Immature natural killer cell (primary cell): Measurements from ENCODE around the gene CPSF6. TPM values are rescaled to one million over a fixed set of nuclear protein-coding genes. Genes with fewer than 3 reads are reported as not detected.
"Not testable (repeated sequence)": the region's sequence is repeated elsewhere in the genome, so short reads cannot be mapped to it uniquely, and the experiment has no call there.

ENCODE experiments used
- DNase-seq, 3 donors: peaks; one replicate each; pipeline ENCODE4 v3.0.0; 2022; ENCODE audit warnings: mixed read lengths in 1 of 3
- H3K27ac Mint-ChIP-seq, 6 donors: one replicate each; pipeline ENCODE4 v1.8.0; 2020; ENCODE audit warnings: mixed read lengths in 6 of 6, mild to moderate bottlenecking in 5 of 6, inconsistent platforms in 4 of 6, moderate library complexity in 3 of 6
- H3K27me3 Mint-ChIP-seq, 3 donors: one replicate each; pipeline ENCODE4 v1.8.0; 2020 to 2021; ENCODE audit warnings: low read depth in 3 of 3, mild to moderate bottlenecking in 3 of 3, mixed read lengths in 3 of 3, moderate library complexity in 3 of 3, inconsistent platforms in 1 of 3
- H3K36me3 Mint-ChIP-seq, 3 donors: one replicate each; pipeline ENCODE4 v1.8.0; 2020; ENCODE audit warnings: mixed read lengths in 3 of 3, inconsistent platforms in 2 of 3, mild to moderate bottlenecking in 2 of 3
- H3K4me1 Mint-ChIP-seq, 2 donors: one replicate each; pipeline ENCODE4 v1.8.0; 2020; ENCODE audit warnings: inconsistent platforms in 2 of 2, mild to moderate bottlenecking in 2 of 2, mixed read lengths in 2 of 2, moderate library complexity in 1 of 2
- H3K4me3 Mint-ChIP-seq, 5 donors: one replicate each; pipeline ENCODE4 v1.8.0; 2020; ENCODE audit warnings: mild to moderate bottlenecking in 5 of 5, mixed read lengths in 5 of 5, inconsistent platforms in 3 of 5, moderate library complexity in 3 of 5
- H3K9me3 Mint-ChIP-seq, 6 donors: one replicate each; pipeline ENCODE4 v1.8.0; 2020; ENCODE audit warnings: mild to moderate bottlenecking in 6 of 6, mixed read lengths in 6 of 6, inconsistent platforms in 4 of 6, moderate library complexity in 3 of 6
- polyA plus RNA-seq, 3 donors: library from polyadenylated mRNA; unstranded; fragments of 300-500 nt; fragmentation: Illumina TruSeq; gene quantifications; one replicate each; pipeline ENCODE4 v1.2.3, GENCODE V29; 2021

CPSF6 gene, protein sequence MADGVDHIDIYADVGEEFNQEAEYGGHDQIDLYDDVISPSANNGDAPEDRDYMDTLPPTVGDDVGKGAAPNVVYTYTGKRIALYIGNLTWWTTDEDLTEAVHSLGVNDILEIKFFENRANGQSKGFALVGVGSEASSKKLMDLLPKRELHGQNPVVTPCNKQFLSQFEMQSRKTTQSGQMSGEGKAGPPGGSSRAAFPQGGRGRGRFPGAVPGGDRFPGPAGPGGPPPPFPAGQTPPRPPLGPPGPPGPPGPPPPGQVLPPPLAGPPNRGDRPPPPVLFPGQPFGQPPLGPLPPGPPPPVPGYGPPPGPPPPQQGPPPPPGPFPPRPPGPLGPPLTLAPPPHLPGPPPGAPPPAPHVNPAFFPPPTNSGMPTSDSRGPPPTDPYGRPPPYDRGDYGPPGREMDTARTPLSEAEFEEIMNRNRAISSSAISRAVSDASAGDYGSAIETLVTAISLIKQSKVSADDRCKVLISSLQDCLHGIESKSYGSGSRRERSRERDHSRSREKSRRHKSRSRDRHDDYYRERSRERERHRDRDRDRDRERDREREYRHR
- 10 to 100 TPM; 35.3 to 69.6 (median 49.8) TPM for polyA plus RNA-seq

DNA sequence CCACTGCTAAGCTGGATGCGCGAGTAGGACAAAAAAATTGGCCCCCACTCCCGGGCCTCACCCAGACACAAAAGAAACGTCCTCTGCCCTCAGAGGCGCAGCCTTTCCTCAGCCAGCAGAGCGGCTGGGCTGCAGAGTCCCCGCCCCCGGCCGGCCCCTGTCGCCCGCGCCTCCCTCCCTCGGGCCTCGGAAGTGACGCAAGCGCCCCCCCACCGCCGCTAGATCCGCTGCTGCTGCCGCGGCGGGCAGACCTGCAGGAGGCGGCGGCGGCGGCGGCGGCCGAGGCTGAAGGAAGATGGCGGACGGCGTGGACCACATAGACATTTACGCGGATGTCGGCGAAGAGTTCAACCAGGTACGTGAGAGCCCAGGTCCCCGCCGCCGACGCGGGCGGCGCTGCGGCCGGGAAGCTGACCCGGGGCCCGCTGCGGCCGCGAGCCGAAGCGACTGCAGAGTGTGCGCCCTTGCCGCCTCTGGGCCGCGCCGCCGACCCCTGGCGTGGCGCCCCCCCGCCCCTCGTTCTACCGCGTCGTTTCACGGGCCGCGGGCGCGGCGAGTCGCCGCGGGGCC, at the start of gene CPSF6:
Gene CPSF6 (plus strand): TSS at position 218 of the 570 bp plus-strand sequence. CDS start 78 bp downstream, at position 296.
- H3K4me3 Mint-ChIP-seq: peak within 1 kb of the TSS; percentile 95 to 99 (median 97)
- H3K9me3 Mint-ChIP-seq: no peaks in the 10 kb centered on the region
- H3K36me3 Mint-ChIP-seq: no peaks in the 10 kb centered on the region
- H3K27me3 Mint-ChIP-seq: peaks cover 4 to 15% (median 6%) of the 10 kb centered on the region in 3 donors
- H3K4me1 Mint-ChIP-seq: peaks cover 44 to 59% of the 10 kb centered on the region in 2 donors
- peak within 1 kb of the TSS; percentile 89 to 98 (median 97) for H3K27ac Mint-ChIP-seq
- DNase-seq: peak; percentile 95

DNA sequence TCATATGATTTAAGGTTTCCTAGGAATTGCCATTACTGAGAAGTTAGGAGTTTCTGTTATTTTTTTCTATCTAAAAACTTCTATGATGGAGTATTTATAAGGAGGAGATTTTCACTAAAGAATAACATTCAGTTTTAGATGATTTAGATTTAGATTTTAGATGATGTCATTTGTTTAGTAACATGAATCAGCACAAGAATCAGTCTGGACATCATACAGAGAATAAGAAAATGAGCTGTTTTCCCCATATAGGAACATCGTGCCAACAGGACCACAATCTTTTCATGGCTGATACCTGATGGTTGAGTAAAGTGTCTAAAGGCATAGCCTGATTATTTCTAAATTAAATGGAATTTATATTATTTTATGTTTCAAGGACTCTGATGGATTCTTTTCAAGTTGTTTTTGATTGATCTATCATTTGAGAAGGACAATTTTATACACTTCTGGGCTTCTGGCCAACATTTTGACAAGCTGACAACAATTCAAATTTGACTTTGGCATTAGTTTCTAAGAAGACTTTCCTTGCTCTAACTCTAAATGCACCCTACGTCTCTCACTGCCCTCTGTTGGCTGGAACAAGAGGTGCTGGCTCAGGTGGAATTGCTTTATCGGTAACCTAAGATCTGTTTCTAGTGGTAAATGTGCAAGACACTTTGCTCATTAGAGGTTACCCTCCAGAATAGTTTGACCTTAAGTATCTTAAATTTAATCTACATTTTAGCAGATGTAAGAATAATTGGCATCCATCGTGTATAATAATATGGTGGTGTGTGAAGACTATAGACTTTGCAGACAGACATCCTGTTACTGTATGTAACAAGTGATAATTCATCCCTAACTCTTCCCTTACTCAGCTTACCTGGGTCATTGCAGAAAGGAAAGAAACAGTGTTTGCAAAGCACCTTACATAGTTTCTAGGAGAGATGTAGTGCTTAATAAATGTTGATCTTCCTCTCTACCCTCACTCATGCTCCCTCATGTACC, 42.8 kb upstream of the CPSF6 start:
- peaks cover 1 to 8% (median 7%) of the 10 kb centered on the region in 3 donors for H3K27me3 Mint-ChIP-seq
- H3K9me3 Mint-ChIP-seq: peaks cover 19 to 49% (median 32%) of the 10 kb centered on the region in 6 donors
- no peaks in the 10 kb centered on the region for H3K4me1 Mint-ChIP-seq
- H3K27ac Mint-ChIP-seq: no peak overlapping the region
- peaks cover 0 to 19% (median 13%) of the 10 kb centered on the region in 3 donors for H3K36me3 Mint-ChIP-seq
- H3K4me3 Mint-ChIP-seq: no peak overlapping the region
- no peak for DNase-seq

GRCh38 chr12:69199976-69200375, 39.4 kb upstream of the CPSF6 start:
- peaks cover 19 to 60% (median 34%) of the 10 kb centered on the region in 6 donors for H3K9me3 Mint-ChIP-seq
- peaks cover 1 to 10% (median 7%) of the 10 kb centered on the region in 3 donors for H3K27me3 Mint-ChIP-seq
- H3K4me3 Mint-ChIP-seq: peak overlapping the region in 1 of 5 donors; percentile 12
- not testable (repeated sequence) for H3K27ac Mint-ChIP-seq, H3K4me1 Mint-ChIP-seq, DNase-seq
- H3K36me3 Mint-ChIP-seq: peaks cover 0 to 19% (median 13%) of the 10 kb centered on the region in 3 donors

DNA sequence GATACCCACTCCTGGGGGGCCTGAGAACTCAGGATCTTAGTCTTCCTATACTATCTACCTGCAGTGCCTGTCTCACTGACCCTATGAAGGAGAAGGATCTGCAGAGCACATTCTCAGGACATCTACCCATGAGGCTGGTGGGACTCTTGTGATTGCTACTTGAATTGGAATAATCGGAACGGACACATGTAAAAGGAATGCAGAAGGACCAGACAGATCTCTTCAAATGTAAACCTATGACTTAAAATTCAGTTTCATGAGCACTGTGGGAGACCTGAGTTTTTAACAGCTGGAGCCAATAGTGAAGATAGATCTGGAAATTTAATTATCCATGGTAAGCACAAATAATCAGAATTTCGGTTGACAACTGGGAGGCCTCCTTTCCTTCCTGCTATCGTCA, 35.2 kb upstream of the CPSF6 start:
- no peak for DNase-seq
- Mint-ChIP-seq H3K36me3 (peaks cover 0 to 15% (median 13%) of the 10 kb centered on the region in 3 donors), H3K27me3 (peaks cover 1 to 7% (median 7%) of the 10 kb centered on the region in 3 donors), H3K4me3 (no peak overlapping the region), H3K27ac (no peak overlapping the region), H3K4me1 (no peaks in the 10 kb centered on the region), H3K9me3 (peaks cover 17 to 34% (median 26%) of the 10 kb centered on the region in 6 donors)

GRCh38 chr12:69210661-69211060, 28.7 kb upstream of the CPSF6 start:
- no peaks in the 10 kb centered on the region for H3K9me3 Mint-ChIP-seq
- H3K27ac Mint-ChIP-seq: no peak overlapping the region
- H3K4me3 Mint-ChIP-seq: no peak overlapping the region
- no peaks in the 10 kb centered on the region for H3K4me1 Mint-ChIP-seq
- no peaks in the 10 kb centered on the region for H3K36me3 Mint-ChIP-seq
- peaks cover 0 to 1% (median 0%) of the 10 kb centered on the region in 3 donors for H3K27me3 Mint-ChIP-seq
- no peak for DNase-seq

DNA sequence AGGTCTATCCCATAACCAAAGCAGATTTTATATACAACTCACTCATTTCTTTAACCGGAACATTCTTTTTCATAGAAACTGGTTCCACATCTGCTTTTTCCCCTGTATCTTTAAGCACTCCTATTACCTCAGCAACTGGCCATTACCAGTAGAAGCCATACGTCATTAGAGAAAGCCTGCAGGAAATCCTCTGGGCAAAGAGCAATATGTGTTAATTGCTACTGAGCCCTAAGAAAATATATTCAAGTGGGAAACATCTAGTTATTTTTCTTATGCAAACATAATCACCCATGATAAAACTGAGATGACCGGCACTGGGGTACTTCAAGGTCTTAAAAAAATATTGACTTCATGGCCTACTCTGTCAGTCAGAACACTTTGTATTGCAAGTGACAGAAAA, 28.2 kb upstream of the CPSF6 start:
- Mint-ChIP-seq H3K27ac (no peak overlapping the region), H3K36me3 (no peaks in the 10 kb centered on the region), H3K9me3 (no peaks in the 10 kb centered on the region), H3K27me3 (peaks cover 0 to 3% (median 1%) of the 10 kb centered on the region in 3 donors), H3K4me3 (no peak overlapping the region), H3K4me1 (no peaks in the 10 kb centered on the region)
- no peak for DNase-seq

- no peak overlapping the region for H3K27ac Mint-ChIP-seq
- no peaks in the 10 kb centered on the region for H3K36me3 Mint-ChIP-seq
- H3K4me1 Mint-ChIP-seq: no peaks in the 10 kb centered on the region
- no peaks in the 10 kb centered on the region for H3K9me3 Mint-ChIP-seq
- DNase-seq: no peak
- peaks cover 0 to 1% (median 1%) of the 10 kb centered on the region in 3 donors for H3K27me3 Mint-ChIP-seq
- no peak overlapping the region for H3K4me3 Mint-ChIP-seq
These were observed 25.2 kb upstream of the CPSF6 start for GRCh38 chr12:69214169-69214568.

- H3K9me3 Mint-ChIP-seq: no peaks in the 10 kb centered on the region
- DNase-seq: no peak
- no peaks in the 10 kb centered on the region for H3K4me1 Mint-ChIP-seq
- no peaks in the 10 kb centered on the region for H3K36me3 Mint-ChIP-seq
- no peak overlapping the region for H3K27ac Mint-ChIP-seq
- H3K4me3 Mint-ChIP-seq: no peak overlapping the region
- H3K27me3 Mint-ChIP-seq: peaks cover 3 to 9% (median 9%) of the 10 kb centered on the region in 3 donors
These were observed 14.0 kb upstream of the CPSF6 start for GRCh38 chr12:69225251-69225910.

DNA sequence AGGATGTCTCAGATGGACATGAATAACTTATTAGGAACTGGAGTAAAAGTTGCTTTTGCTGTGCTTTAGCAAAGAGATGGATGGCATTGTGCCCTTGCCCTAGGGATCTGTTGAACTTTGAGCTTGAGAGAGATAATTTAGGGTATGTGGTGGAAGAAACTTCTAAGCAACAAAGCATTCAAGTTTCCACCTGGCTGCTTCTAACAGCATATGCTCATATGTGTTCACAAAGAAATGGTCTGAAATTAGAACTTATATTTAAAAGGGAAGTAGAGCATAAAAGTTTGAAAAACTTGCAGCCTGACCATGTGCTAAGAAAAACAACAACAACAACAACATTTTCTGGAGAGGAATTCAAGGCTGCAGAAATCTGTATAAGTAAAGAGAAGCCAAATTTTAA, 7.9 kb upstream of the CPSF6 start:
- no peak for DNase-seq
- Mint-ChIP-seq H3K36me3 (peaks cover 5 to 10% (median 7%) of the 10 kb centered on the region in 3 donors), H3K27me3 (peaks cover 0 to 6% (median 5%) of the 10 kb centered on the region in 3 donors), H3K9me3 (peaks cover 0 to 18% (median 5%) of the 10 kb centered on the region in 6 donors), H3K4me1 (no peaks in the 10 kb centered on the region), H3K4me3 (no peak overlapping the region), H3K27ac (no peak overlapping the region)

GRCh38 chr12:69238589-69239351, 599 bp upstream of the CPSF6 start:
- Mint-ChIP-seq H3K4me1 (peaks cover 43 to 56% of the 10 kb centered on the region in 2 donors), H3K27me3 (peaks cover 6 to 16% (median 6%) of the 10 kb centered on the region in 3 donors)
- DNase-seq: no peak

DNA sequence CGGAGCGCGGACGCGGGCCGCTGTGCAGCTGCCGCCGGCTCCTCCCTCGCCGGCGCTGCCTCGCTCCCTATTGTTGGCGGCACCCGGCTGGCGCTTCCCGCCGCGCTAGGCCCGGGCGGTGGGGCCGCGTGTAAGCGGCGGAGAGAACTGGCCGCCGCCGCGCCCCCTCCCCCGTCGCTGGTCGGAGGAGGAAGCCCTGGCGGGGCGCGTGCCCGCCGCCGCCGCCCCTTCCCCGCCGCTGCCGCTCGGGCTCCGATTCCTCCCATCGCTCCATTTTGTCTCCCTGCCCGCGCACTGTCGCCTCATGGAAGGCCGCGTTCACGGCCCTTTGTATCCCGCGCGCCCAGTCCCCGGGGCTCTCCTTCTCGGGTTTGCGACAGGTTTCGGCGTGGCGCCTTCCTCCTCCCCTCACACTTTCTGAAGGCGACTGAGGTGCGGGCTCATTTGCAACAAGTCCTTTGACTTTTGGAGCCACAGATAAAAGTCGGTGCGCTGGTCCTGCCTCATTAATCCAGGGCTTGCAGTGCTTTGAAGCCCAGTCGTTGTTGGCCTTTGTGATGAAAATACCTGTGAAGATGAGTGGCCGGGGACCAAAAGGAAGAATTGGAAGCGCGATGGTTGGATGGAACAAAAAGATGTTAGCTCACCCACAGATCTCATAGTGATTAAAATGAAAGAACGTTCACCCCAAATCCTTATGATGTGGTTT, 707 bp downstream of the CPSF6 start:
- peak overlapping the region; percentile 89 to 98 (median 97) for H3K27ac Mint-ChIP-seq
- no peaks in the 10 kb centered on the region for H3K9me3 Mint-ChIP-seq
- H3K4me1 Mint-ChIP-seq: peaks cover 45 to 65% of the 10 kb centered on the region in 2 donors
- peaks cover 4 to 15% (median 6%) of the 10 kb centered on the region in 3 donors for H3K27me3 Mint-ChIP-seq
- DNase-seq: peak; percentile 49 to 64 (median 54)
- H3K4me3 Mint-ChIP-seq: peak overlapping the region; percentile 92 to 99 (median 95)
- no peaks in the 10 kb centered on the region for H3K36me3 Mint-ChIP-seq

More at GRCh38 chr12:69238589-69239351, 599 bp upstream of the CPSF6 start:
- Mint-ChIP-seq H3K27ac (peak overlapping the region; percentile 89 to 98 (median 96)), H3K9me3 (no peaks in the 10 kb centered on the region), H3K36me3 (no peaks in the 10 kb centered on the region), H3K4me3 (peak overlapping the region; percentile 90 to 97 (median 94))
